ENCODE measurements around the gene TLR8.
"Not testable (repeated sequence)": the region's sequence is repeated elsewhere in the genome, so short reads cannot be mapped to it uniquely, and the experiment has no call there.

The TLR8 gene

DNA sequence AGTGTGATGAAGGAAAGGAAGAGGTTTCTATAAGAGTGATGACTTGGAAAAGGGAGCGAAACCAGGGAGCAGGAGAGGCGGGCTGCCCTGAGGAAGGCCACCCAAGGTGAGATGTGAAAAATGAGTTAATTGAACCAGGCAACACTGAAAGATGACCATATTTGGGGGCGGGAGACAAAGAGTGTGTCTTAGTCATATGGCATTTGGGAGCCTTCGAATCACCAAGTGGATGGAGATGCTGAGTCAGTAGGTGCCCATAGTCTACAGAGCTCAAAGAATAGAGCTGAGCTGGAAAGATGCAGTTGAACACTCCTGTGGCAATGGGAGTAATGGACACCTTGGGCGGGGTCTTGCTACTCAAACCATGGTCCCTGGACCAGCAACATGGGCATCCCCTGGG is 8.3 kb upstream of the TLR8 start:
- no peak for DNase-seq

DNA sequence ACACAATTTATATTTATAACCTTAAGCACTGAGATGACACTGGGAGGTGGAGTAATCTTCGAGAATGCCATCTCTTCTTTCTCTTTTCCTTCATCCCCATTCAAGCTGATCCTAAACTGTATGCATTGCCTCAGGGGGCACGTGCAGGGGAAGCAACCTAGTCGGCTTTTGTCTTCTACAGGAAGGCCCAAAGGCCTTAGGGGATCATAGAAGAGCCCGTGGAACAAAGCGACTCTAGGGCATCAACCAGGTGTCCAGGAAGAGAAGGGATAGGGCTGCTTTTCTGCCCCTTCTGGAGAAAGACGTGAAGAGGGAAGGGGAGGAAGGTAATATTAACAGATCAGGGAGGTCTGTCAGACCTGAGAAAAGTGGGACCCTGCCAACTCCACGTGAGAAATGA is 6.9 kb upstream of the TLR8 start:
- no peak for DNase-seq

DNA sequence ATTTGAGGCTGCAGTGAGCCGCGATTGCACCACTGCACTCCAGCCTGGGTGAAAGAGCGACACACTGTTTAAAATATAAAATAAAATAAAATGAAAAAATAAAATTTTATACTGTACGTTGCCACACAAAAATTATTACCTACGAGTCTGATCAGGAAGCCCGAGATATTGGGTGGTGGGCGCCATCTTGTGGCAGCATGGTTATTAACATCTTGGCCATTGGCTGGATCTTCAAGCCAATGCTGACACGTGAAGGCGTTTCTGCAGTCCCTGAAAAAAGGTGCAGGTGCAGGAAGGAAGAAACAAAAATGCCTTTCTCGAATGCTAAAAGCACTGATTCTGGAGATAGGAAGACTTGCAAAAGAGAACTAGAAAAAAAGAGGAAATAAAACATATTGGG is 4.9 kb upstream of the TLR8 start:
- DNase-seq: peak in 1 of 2 donors; percentile 58

DNA sequence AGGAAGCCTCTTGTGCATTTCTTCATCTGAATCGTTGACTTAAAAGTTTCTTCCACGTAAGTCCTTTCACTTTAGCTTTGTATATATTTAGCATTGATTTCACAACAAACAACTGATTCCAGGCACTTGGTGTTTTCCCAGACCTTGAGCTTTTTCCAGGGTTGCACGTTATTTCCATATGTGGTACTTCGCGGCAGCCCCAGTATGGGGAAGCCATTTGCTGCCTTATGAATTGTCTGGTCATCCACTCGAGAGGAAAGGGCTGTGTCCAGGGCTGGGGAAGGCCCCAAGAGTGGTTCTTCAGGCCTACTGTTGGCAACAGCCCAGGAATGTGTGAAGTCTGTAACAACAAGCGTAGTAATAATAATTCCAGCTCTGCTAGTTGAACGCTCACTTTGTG is 2.8 kb upstream of the TLR8 start:
- peak; percentile 72 to 90 for DNase-seq

DNA sequence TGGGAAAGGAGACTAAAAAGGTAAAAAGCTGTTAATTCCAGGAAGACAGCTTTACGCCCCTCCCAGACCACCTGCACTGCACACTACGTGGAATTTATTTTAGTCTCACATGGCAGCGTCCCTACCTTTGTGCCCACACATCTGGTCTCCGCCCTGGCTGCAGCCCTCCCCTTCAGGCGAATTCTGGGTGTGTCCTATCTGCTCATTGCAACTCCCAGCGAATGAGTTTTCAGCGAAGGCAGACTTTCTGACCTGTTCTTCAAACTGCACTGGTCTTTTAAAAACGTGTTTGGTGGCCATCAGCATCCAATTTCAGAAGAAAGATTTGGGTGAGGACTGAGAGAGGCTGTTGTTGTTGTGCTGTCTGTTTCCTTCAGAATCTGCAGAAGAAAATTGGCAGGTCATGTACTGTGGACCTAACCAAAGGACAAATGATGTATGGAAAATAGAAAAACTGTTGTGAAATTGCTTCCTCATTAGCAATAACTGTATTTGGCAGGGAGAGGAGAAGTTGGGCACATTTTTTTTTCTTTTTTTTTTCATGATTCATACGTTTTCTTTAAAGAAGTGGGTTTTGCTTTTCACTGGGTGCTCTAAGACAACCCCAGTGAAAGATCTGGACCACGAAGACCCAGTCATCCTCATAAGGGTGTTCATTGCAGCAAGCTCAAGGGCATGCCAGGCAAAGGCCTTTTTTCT is 4.2 kb downstream of the TLR8 start:
- peak; percentile 57 to 76 for DNase-seq

DNA sequence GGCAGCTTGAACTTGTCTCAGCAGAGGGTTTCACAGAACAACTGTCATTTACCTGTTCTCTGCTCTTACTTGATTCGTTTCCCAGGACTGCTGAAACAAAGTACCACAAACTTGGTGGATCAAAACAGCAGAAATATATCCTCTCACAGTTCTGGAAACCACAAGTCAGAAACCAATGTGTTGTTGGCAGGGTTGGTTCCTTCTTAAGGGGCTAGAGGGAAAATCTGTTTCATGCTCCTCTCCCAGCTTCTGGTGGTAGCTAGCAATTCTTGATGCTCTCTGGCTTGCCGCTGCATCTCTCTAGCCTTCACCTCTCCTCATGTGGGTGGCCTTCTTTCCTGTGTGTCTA is 4.7 kb downstream of the TLR8 start:
- no peak for DNase-seq

DNA sequence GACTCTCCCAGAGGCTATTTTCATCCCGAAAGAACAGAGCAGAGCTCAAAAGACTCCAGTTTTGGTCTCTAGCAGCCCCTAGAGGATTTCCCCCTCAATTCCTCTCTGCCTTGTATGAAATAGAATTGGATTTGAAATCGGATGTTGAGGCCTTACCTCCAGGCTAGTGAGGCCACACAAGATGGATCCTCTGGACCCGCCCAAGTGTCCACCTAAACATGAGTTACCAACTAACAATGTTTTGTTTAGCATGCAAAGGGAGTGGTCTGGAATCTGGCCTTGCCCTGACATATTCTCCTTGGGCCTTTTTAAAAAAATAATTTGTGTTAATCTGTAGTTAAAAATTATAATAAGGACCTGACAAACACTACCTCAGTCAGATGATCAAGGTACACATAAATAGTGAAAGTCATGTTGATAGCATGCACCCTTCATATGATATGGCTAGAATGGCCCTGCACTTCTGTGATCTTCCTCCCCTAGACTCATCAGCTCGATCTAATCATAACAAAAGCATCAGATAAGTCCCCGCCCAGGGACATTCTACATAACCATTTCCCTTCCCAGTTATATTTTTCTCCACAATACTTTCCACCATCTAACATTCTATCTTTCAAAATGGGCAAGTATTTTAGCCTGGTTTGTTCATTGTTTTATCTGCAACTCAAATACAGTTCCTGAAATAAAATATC is 6.5 kb downstream of the TLR8 start:
- DNase-seq: no peak

DNA sequence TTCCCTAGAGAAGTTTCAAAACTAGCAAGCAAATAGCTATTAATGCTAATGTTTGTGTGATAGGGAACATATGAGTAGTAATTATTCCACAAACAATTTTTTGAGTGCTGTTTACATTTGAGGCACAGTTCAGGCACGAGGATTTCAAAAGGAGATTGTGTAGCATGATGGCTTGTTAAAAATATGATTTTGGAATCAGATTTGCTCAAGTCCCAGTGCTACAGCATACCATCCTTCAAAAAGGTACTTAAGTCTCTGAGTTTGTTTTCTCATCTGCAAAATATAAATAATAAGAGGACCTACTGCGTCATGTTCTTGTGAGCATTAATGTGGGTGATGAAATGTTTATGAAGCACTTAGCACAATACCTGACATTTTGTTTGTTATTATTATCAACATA is 11.3 kb downstream of the TLR8 start:
- no peak for DNase-seq

DNA sequence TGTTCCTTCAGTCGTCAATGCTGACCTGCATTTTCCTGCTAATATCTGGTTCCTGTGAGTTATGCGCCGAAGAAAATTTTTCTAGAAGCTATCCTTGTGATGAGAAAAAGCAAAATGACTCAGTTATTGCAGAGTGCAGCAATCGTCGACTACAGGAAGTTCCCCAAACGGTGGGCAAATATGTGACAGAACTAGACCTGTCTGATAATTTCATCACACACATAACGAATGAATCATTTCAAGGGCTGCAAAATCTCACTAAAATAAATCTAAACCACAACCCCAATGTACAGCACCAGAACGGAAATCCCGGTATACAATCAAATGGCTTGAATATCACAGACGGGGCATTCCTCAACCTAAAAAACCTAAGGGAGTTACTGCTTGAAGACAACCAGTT is 12.6 kb downstream of the TLR8 start:
- DNase-seq: peak; percentile 38 to 70

DNA sequence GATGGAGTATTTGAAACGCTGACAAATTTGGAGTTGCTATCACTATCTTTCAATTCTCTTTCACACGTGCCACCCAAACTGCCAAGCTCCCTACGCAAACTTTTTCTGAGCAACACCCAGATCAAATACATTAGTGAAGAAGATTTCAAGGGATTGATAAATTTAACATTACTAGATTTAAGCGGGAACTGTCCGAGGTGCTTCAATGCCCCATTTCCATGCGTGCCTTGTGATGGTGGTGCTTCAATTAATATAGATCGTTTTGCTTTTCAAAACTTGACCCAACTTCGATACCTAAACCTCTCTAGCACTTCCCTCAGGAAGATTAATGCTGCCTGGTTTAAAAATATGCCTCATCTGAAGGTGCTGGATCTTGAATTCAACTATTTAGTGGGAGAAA is 13.2 kb downstream of the TLR8 start:
- no peak for DNase-seq

DNA sequence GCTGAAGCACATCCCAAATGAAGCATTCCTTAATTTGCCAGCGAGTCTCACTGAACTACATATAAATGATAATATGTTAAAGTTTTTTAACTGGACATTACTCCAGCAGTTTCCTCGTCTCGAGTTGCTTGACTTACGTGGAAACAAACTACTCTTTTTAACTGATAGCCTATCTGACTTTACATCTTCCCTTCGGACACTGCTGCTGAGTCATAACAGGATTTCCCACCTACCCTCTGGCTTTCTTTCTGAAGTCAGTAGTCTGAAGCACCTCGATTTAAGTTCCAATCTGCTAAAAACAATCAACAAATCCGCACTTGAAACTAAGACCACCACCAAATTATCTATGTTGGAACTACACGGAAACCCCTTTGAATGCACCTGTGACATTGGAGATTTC is 14.6 kb downstream of the TLR8 start:
- no peak for DNase-seq

DNA sequence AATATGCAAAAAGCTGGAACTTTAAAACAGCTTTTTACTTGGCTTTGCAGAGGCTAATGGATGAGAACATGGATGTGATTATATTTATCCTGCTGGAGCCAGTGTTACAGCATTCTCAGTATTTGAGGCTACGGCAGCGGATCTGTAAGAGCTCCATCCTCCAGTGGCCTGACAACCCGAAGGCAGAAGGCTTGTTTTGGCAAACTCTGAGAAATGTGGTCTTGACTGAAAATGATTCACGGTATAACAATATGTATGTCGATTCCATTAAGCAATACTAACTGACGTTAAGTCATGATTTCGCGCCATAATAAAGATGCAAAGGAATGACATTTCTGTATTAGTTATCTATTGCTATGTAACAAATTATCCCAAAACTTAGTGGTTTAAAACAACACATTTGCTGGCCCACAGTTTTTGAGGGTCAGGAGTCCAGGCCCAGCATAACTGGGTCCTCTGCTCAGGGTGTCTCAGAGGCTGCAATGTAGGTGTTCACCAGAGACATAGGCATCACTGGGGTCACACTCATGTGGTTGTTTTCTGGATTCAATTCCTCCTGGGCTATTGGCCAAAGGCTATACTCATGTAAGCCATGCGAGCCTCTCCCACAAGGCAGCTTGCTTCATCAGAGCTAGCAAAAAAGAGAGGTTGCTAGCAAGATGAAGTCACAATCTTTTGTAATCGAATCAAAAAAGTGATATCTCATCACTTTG is 15.6 kb downstream of the TLR8 start:
- DNase-seq: no peak

DNA sequence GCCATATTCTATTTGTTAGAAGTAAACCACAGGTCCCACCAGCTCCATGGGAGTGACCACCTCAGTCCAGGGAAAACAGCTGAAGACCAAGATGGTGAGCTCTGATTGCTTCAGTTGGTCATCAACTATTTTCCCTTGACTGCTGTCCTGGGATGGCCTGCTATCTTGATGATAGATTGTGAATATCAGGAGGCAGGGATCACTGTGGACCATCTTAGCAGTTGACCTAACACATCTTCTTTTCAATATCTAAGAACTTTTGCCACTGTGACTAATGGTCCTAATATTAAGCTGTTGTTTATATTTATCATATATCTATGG is 16.1 kb downstream of the TLR8 start:
- DNase-seq: no peak

DNA sequence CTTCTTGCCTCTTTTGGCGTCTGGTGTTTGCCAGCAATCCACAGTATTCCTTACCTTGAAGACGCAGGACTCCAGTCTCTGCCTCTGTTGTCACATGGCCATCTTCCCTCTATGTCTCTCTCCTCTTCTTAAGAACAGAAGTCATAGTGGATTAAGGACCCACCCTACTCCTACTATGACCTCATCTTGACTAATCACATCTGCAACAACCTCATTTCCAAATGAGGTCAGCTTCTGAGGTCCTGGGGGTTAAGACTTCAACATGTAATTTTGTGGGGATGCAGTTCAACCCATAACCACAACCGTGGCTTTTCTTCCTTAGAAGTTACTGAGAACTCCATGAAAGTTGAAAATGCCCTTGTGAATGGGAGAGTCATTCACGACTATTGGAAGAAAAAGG is 23.3 kb downstream of the TLR8 start:
- peak; percentile 53 to 58 for DNase-seq

DNA sequence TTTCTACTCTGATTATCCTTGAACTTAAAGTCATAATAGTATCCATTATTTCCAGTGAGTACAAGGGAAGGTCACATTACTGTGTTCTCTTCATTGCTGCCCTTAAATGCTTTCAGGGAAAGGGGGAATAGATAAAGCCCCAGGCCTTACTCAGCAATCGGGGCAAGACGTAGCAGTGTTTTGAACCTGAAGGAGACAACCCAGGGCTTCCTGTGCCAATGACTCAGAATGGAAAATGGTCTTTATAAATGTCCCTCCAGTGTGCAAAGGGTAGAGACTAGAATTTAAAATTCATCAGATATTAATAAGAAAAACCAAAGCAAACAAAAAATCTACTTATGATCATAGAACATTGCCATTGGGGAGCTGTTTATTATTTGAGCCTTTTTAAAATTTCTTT is 23.7 kb downstream of the TLR8 start:
- DNase-seq: no peak

DNA sequence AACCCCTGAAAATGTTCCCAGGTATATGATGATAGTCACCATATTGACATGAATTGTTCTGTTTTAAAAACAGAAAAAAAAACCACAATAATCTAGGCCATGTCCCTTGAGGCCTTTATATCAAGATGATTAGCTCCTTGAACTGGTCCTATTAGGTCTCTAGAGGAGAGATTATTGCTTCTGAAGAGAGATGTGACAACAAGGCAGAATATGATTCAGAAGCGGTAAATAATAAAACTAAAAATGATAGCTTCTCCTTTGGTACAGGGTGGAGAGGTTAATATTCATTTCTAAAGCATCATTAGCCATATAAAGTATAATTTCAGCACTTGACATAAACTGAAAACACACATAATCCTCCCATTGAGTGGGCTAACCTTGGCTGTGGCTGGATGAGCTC is 25.8 kb downstream of the TLR8 start:
- no peak for DNase-seq

DNA sequence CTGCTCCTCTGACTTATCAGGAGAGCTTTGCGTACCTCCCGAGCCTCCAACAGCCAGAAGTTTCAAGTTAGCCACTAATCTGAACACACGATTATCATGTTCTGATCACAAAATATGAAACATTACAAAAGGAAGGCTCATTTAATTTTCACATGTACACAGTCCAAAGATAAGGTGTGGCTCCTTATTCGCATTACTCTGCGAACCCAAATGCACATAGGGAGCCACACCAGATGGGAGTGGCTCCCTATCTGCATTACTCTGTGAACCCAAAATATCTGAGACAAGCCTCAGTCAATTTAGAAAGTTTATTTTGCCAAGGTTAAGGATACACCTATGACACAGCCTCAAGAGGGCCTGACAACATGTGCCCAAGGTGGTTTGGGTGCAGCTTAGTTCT is 28.4 kb downstream of the TLR8 start:
- no peak for DNase-seq

DNA sequence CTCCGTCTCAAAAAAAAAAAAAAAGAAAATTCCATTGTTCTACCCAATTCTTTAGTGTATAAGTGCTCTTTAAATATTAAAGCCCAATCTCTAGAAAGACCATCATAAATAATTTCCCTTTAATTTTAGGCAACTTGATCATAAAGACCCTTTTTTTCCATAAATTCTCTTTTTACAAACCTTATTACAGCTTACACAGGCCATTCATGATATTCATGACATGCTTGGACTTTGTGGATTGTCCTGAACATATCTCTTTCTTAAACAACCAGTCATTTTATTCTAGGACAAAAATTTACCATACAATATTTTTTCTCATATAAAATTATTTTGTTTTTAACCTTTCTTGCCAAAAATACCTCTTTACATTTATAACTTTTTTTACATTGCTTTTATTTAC is 30.5 kb downstream of the TLR8 start:
- no peak for DNase-seq

DNA sequence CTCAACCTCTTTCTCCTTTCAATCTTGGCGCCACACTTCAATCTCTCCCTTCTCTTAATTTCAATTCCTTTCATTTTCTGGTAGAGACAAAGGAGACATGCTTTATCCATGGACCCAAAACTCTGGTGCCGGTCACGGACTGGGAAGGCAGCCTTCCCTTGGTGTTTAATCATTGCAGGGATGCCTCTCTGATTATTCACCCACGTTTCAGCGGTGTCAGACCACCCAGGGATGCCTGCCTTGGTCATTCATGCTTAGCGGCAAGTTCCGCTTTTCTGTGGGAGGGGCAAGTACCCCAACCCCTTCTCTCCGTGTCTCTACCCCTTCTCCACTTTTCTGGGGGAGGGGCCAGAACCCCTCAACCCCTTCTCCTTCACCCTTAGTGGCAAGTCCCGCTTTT is 34.1 kb downstream of the TLR8 start:
- DNase-seq: not testable (repeated sequence)

DNA sequence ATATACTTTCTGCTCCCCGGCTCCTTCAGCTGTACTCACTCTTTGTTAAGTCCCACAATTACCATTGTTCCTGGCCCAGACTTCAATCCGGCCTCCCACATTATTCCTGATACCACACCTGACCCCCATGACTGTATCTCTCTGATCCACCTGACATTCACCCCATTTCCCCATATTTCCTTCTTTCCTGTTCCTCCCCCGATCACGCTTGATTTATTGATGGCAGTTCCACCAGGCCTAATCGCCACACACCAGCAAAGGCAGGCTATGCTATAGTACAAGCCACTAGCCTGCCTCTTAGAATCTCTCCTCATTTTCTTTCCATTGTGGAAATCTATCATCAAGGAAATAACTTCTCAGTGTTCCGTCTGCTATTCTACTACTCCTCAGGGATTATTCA is 37.2 kb downstream of the TLR8 start:
- not testable (repeated sequence) for DNase-seq

DNA sequence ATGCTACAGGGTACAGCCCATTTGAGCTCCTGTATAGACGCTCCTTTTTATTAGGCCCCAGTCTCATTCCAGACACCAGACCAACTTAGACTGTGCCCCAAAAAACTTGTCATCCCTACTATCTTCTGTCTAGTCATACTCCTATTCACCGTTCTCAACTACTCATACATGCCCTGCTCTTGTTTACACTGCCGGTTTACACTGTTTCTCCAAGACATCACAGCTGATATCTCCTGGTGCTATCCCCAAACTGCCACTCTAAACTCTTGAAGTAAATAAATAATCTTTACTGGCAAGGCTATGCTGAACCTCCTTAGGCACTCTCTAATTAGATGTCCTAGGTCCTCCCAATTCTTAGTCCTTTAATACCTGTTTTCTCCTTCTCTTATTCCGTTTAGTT is 38.0 kb downstream of the TLR8 start:
- DNase-seq: not testable (repeated sequence)

DNA sequence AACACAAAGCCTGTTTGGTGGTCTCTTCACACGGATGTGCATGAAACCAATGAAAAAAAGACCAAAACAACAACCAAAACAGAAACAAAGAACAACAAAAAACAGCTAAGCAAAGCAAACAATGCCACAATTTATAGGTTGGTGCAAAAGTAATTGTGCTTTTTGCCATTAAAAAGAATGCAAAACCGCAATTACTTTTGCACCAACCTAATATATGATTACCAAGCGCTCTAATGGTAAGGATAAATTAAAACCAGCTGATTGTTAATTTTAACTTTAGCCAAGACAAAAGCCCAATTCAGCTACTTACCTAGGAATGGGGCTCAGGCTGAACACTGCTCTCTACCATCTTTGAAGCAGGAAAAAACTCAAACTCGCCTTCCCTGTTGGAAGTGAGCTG is 39.1 kb downstream of the TLR8 start:
- DNase-seq: no peak

DNA sequence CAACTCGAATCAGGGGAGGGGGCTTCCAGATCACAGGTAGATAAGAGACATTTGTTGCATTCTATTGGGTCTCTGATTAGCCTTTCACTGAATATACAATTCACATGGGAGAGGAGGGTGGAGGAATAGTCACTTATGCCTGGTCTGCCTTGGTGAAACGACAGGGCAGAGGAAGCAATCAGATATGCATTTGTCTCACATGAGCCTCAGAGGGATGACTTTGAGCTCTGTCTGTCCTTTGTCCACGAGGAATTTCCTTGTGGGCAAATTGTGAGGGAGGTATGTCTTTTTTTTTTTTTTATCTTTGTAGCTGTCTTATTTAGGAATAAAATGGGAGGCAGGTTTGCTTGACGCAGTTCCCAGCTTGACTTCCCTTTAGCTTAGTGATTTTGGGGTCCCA is 40.0 kb downstream of the TLR8 start:
- no peak for DNase-seq

DNA sequence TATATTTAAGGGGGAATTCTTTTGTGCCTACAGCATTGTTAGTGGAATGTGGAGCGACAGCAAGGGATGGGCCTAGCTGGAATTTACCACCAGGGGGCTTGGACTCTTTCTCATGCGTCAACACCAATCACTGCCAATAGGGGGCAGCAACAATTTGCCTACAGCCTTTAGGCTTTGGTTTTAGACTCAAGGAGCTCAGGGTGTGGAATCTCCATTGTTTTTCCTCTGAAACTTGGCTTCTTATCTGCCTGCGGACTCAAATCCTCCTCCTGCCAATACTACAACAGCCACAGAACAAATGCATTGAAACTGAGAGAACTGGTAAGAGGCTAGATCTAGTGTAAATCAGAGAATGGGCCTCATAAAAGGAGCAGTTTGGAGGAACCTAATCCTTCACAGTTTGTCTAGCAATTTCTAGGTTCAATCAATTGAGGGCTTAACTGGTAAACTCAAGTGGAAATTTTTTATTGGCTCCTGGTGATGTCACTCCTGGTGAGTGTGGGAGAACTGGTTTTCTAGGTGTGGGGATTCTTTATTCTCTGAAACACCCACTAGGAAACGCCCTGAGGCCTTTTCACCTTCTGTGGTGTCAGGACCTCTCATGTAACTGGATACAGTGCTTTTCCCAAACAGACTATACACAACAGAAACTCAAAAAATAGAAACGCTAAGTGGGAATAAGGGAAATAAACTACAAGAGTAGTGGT is 40.6 kb downstream of the TLR8 start:
- DNase-seq: peak; percentile 65 to 96

Data from inflammatory macrophage treated with lipopolysaccharide for 1 hour (primary cell).